Vagina (tissue), 2 donors: Measurements from ENCODE around the gene LRRFIP1. TPM values are rescaled to one million over a fixed set of nuclear protein-coding genes. Genes with fewer than 3 reads are reported as not detected.
"Not testable (repeated sequence)": the region's sequence is repeated elsewhere in the genome, so short reads cannot be mapped to it uniquely, and the experiment has no call there.

Experiments used
- DNase-seq, 2 donors: peaks; one replicate each; pipeline ENCODE4 v3.0.0-alpha.2; 2017; ENCODE audit errors: extremely low spot score in 2 of 2
- H3K27ac ChIP-seq: fragments of 200-600 bp; sonication (generic); one replicate; pipeline ENCODE4 v1.5.1; 2019
- H3K27me3 ChIP-seq: fragments of 200-600 bp; sonication (generic); one replicate; pipeline ENCODE4 v1.5.1; 2019
- H3K36me3 ChIP-seq, 2 donors: fragments of 200-600 bp; sonication (generic); one replicate each; pipeline ENCODE4 v1.5.1; 2017 to 2019
- H3K4me1 ChIP-seq: fragments of 200-600 bp; sonication (generic); one replicate; pipeline ENCODE4 v1.5.1; 2019
- H3K4me3 ChIP-seq, 2 donors: fragments of 200-600 bp; sonication (generic); 1 replicate in 1 of 2; 2 replicates in 1 of 2; pipeline ENCODE4 v1.5.1; 2016 to 2019
- H3K9me3 ChIP-seq: fragments of 200-600 bp; sonication (generic); one replicate; pipeline ENCODE4 v1.5.1; 2019
- CTCF ChIP-seq, 3 experiments: fragments of 450-650 bp in 2 of 3; fragments of 200-600 bp in 1 of 3; sonication (generic) in 1 of 3; IDR thresholded peaks; one replicate each; pipeline ENCODE4 v1.5.1; 2017 to 2019; ENCODE audit warnings: antibody characterized with exemption in 3 of 3, mild to moderate bottlenecking in 2 of 3, moderate library complexity in 2 of 3
- POLR2A ChIP-seq, 2 donors: fragments of 450-650 bp; IDR thresholded peaks; one replicate each; pipeline ENCODE4 v1.6.1; 2017; ENCODE audit warnings: antibody characterized with exemption in 2 of 2, mild to moderate bottlenecking in 2 of 2, moderate library complexity in 2 of 2
- POLR2AphosphoS5 ChIP-seq, 2 donors: sonication (generic); formaldehyde crosslinking; IDR thresholded peaks; one replicate each; pipeline ENCODE4 v1.9.0; 2017; ENCODE audit warnings: antibody characterized with exemption in 2 of 2, mild to moderate bottlenecking in 2 of 2, low read depth in 1 of 2; ENCODE audit not compliant: insufficient read depth in 1 of 2
- intact Hi-C: fragments of 100-400 bp; cut with DNase I; formaldehyde crosslinking; loops from one replicate; pipeline ENCODE4 v1.15.1; 2023
- total RNA-seq: library from RNA; depleted of rRNA; stranded (reverse); fragments of >200 nt; gene quantifications from one replicate; pipeline ENCODE4 v1.2.3, GENCODE V29; 2016

The LRRFIP1 gene
- total RNA-seq, 1 donor from 2014 or later, result 132 TPM

GRCh38 chr2:237779521-237779920, 152.1 kb downstream of the LRRFIP1 start:
- peaks cover 0 to 49% of the 10 kb centered on the region in 2 donors for H3K36me3 ChIP-seq
- intact Hi-C loops, result no loop called here
- H3K27ac ChIP-seq, result no peak overlapping the region
- TF ChIP-seq CTCF (IDR thresholded peaks at IDR 0.05) (no peak), POLR2A (IDR thresholded peaks at IDR 0.05) (no peak), POLR2AphosphoS5 (IDR thresholded peaks at IDR 0.05; ENCODE audit: insufficient read depth in 1 of 2, low read depth in 1 of 2) (no peak)
- no peaks in the 10 kb centered on the region for H3K4me1 ChIP-seq
- H3K9me3 ChIP-seq, result no peaks in the 10 kb centered on the region
- DNase-seq, result no peak
- H3K27me3 ChIP-seq, result no peaks in the 10 kb centered on the region
- no peak overlapping the region for H3K4me3 ChIP-seq

- peaks cover 8% of the 10 kb centered on the region for H3K9me3 ChIP-seq
- TF ChIP-seq CTCF (IDR thresholded peaks at IDR 0.05) (no peak), POLR2AphosphoS5 (IDR thresholded peaks at IDR 0.05; ENCODE audit: insufficient read depth in 1 of 2, low read depth in 1 of 2) (no peak), POLR2A (IDR thresholded peaks at IDR 0.05) (no peak)
- H3K27ac ChIP-seq, result no peak overlapping the region
- no peak overlapping the region for H3K4me3 ChIP-seq
- no peaks in the 10 kb centered on the region for H3K27me3 ChIP-seq
- H3K36me3 ChIP-seq, result peaks cover 0 to 45% of the 10 kb centered on the region in 2 donors
- no peaks in the 10 kb centered on the region for H3K4me1 ChIP-seq
- no peak for DNase-seq
- intact Hi-C loops, result no loop called here
These were observed 154.8 kb downstream of the LRRFIP1 start for GRCh38 chr2:237782181-237782580.

GRCh38 chr2:237783678-237784077, 156.3 kb downstream of the LRRFIP1 start:
- not testable (repeated sequence) for H3K27me3 ChIP-seq
- peaks cover 0 to 35% of the 10 kb centered on the region in 2 donors for H3K36me3 ChIP-seq

GRCh38 chr2:237786936-237787335, 159.5 kb downstream of the LRRFIP1 start:
- Histone ChIP-seq H3K4me3 (no peak overlapping the region), H3K4me1 (no peaks in the 10 kb centered on the region), H3K9me3 (peaks cover 11% of the 10 kb centered on the region), H3K27me3 (no peaks in the 10 kb centered on the region), H3K36me3 (peaks cover 0 to 3% of the 10 kb centered on the region in 2 donors), H3K27ac (no peak overlapping the region)
- intact Hi-C loops, result no loop called here
- TF ChIP-seq POLR2A (IDR thresholded peaks at IDR 0.05) (no peak), CTCF (IDR thresholded peaks at IDR 0.05) (no peak), POLR2AphosphoS5 (IDR thresholded peaks at IDR 0.05; ENCODE audit: insufficient read depth in 1 of 2, low read depth in 1 of 2) (no peak)
- DNase-seq, result no peak

More at GRCh38 chr2:237783678-237784077, 156.3 kb downstream of the LRRFIP1 start:
- intact Hi-C loops, H3K4me1 ChIP-seq, H3K4me3 ChIP-seq, H3K27ac ChIP-seq, DNase-seq: not testable (repeated sequence)
- H3K9me3 ChIP-seq, result peaks cover 11% of the 10 kb centered on the region

GRCh38 chr2:237790353-237790752, 163.0 kb downstream of the LRRFIP1 start:
- intact Hi-C loops, result no loop called here
- Histone ChIP-seq H3K27ac (no peak overlapping the region), H3K36me3 (no peaks in the 10 kb centered on the region), H3K4me1 (no peaks in the 10 kb centered on the region), H3K27me3 (no peaks in the 10 kb centered on the region), H3K4me3 (no peak overlapping the region), H3K9me3 (peaks cover 11% of the 10 kb centered on the region)
- no peak for DNase-seq
- no peak for TF ChIP-seq POLR2A (IDR thresholded peaks at IDR 0.05)
- no peak for TF ChIP-seq POLR2AphosphoS5 (IDR thresholded peaks at IDR 0.05; ENCODE audit: insufficient read depth in 1 of 2, low read depth in 1 of 2)
- no peak for TF ChIP-seq CTCF (IDR thresholded peaks at IDR 0.05)
